GM21786 (cell line): Measurements from ENCODE around the gene MUC5AC.

Experiments used
- ATAC-seq: cut with Tn5 transposase; IDR thresholded peaks from one replicate; pipeline ENCODE4 v1.9.1; 2021; ENCODE audit not compliant: unreplicated experiment

The MUC5AC gene

DNA sequence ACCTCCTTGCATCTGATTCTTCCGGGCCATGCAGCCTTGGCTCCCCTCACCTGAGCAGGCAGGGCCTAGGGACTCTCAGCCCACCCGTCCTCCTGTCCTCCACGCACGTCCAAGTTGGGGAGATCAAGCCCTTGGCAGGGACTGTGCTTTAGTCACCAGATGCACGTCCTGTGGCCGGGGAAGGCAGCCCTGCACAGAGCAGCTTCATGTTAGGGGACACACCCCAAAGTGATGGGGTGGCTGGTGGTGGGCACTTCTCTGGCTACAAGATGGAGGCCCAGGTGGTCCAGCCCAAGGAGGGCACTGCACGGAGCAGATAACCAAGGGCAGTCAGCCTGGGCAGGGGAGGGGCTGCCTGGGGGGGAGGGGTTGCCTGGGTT, 66.3 kb downstream of the MUC5AC start:
- no peak for ATAC-seq

DNA sequence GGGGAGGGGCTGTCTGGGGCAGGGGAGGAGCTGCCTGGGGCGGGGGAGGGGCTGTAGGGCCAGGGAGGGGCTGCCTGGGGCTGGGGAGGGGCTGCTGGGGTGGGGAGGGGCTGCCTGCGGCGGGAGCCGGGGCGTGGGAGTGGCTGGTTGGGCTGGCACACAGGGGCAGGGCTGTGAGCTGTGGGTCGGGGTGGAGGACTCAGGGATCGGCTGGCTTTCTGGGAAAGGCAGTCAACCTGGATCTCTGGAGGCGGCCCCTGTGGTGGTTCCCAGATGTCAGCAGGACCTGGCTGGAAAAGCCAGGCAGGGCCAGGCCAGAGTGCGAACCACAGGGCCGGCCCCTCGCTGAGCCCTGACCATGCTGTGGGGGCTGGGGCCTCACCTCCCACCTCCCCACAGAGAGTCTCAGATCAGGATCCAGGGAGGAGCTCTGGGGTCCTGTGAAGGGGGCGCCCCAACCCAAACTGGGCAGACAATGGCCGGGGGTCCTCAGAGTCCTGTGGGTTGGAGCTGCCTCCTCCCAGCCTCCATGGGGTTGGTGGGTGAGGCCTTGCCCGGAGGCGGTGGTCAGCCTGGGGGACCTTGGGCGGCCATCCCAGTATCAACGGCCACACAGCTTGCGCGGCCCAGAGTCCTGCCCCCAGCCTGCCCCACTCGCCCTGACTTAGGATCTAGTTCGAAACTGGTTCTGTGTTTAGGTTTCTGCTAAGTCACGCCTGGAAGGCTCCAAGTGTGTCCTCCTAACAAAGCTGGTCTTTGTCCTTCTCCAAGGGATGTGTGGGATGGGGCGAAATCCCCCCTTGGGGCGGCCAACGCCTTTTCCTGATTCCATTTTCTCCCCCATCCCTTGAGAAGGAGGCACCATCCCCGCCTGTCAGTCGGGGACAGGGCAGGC, 67.0 kb downstream of the MUC5AC start:
- ATAC-seq, result no peak

GRCh38 chr11:1225386-1226225, 67.9 kb downstream of the MUC5AC start:
- ATAC-seq, result no peak

- ATAC-seq, result no peak
These were observed 68.7 kb downstream of the MUC5AC start for GRCh38 chr11:1226226-1226985.

- ATAC-seq, result no peak
These were observed 69.3 kb downstream of the MUC5AC start for GRCh38 chr11:1226986-1227550.

- no peak for ATAC-seq
These were observed 69.9 kb downstream of the MUC5AC start for GRCh38 chr11:1227551-1228100.

GRCh38 chr11:1228101-1228821, 70.5 kb downstream of the MUC5AC start:
- no peak for ATAC-seq

GRCh38 chr11:1228921-1229451, 71.2 kb downstream of the MUC5AC start:
- no peak for ATAC-seq

DNA sequence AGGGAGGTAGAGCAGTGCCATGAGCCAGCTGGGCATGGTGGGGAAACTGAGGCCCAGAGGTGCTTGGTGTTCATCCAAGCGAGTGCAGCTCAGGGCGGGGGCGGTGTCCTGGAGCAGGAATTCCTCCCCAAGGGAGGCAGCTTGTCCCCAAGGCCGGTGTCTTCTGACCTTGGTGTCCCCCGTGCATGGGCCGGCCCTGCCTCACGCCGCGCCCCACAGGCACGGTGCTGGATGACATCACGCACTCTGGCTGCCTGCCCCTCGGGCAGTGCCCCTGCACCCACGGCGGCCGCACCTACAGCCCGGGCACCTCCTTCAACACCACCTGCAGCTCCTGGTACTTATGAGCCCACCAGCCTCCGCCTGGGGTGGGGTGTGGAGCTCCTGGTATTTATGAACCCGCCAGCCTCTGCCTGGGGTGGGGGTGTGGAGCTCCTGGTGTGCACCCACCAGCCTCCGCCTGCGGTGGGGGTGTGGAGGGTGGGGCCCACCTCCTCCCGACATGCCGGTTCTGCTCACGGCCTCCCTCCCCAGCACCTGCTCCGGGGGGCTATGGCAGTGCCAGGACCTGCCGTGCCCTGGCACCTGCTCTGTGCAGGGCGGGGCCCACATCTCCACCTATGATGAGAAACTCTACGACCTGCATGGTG, 71.8 kb downstream of the MUC5AC start:
- no peak for ATAC-seq

GRCh38 chr11:1230121-1230455, 72.3 kb downstream of the MUC5AC start:
- no peak for ATAC-seq

DNA sequence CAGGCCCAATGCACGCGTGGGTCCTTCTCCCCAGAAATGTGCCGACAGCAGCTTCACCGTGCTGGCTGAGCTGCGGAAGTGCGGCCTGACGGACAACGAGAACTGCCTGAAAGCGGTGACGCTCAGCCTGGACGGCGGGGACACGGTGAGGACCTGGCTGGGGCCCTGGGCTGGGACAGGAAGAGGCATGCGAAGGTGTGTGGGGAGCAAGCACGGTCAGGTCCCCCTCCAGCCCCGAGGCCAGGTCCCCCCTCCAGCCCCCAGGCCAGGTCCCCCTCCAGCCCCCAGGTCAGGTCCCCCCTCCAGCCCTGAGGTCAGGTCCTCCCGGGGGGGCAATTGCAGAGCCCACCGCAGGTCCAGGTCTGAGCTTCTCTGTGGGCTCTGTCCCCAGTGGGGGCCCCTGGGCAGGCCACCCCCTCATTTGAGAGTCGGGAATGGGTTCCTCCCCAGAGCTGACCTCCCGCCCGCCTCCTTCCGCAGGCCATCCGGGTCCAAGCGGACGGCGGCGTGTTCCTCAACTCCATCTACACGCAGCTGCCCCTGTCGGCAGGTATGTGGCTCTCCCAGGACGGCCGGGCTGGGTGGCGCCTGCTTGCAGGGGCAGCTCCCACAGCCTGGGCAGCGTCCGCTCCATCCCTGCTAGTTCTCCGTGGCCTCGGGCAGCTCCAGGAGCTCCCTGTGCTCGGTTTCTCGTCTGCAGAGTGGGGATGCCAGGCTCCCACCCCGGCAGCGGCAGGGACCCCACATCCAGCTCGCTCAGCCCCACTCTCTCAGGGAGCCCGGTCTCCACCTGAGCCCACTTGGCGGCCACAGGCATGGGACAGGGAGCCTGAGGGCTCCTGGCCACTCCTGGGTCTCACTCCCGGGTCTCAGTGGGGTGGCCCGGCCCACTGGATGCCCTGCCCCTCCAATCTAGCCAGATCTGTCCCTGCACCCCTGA, 73.0 kb downstream of the MUC5AC start:
- no peak for ATAC-seq

DNA sequence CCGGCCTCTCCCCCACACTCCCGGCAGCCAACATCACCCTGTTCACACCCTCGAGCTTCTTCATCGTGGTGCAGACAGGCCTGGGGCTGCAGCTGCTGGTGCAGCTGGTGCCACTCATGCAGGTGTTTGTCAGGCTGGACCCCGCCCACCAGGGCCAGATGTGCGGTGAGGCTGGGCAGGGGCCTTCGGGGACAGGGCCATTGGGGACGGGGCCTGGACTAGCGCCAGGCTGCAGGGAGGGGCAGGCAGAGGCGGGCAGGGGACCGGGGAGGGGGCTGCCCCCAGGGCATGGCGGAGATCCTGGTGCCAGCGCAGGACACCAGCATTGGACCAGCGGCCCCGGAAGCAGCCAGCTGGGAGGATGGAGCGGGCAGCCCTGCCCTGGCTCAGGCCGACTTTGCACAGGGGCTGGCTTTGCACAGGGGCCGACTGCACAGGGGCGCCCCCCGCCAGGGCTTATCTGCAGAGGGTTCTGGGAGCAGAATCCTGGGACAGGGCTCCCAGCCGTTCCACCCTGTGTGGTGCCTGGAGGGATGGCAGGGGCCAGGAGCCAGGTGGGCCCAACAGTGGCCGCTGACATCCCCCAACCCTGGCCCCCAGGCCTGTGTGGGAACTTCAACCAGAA, 73.8 kb downstream of the MUC5AC start:
- ATAC-seq, result no peak

DNA sequence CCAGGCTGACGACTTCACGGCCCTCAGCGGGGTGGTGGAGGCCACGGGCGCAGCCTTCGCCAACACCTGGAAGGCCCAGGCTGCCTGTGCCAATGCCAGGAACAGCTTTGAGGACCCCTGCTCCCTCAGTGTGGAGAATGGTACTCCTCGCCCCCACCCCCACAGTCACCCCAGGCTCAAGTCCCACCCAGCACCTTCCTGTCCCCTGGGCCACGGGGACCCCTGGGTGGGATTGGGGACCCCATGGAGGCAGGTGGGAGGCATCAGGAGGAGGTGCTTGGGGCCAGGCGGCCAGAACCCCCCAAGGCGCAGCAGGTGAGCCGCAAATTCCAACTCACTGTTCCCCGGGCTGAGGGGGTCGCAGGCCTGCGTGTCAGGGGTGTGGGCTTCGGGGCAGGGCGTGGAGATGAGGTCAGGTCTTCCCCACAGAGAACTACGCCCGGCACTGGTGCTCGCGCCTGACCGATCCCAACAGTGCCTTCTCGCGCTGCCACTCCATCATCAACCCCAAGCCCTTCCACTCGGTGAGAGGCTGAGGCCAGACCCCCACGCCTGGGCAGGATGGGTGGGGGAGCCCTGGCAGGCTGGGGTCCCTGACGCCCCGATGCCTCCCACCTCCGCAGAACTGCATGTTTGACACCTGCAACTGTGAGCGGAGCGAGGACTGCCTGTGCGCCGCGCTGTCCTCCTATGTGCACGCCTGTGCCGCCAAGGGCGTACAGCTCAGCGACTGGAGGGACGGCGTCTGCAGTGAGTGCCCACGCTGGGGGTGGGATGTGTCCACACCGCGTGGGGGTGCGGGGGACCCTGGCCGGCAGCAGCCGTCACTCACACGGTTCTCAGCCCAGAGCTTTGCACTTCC, 74.5 kb downstream of the MUC5AC start:
- no peak for ATAC-seq

- ATAC-seq, result no peak
These were observed 75.1 kb downstream of the MUC5AC start for GRCh38 chr11:1232883-1233321.

- no peak for ATAC-seq
These were observed 75.7 kb downstream of the MUC5AC start for GRCh38 chr11:1233351-1234053.

DNA sequence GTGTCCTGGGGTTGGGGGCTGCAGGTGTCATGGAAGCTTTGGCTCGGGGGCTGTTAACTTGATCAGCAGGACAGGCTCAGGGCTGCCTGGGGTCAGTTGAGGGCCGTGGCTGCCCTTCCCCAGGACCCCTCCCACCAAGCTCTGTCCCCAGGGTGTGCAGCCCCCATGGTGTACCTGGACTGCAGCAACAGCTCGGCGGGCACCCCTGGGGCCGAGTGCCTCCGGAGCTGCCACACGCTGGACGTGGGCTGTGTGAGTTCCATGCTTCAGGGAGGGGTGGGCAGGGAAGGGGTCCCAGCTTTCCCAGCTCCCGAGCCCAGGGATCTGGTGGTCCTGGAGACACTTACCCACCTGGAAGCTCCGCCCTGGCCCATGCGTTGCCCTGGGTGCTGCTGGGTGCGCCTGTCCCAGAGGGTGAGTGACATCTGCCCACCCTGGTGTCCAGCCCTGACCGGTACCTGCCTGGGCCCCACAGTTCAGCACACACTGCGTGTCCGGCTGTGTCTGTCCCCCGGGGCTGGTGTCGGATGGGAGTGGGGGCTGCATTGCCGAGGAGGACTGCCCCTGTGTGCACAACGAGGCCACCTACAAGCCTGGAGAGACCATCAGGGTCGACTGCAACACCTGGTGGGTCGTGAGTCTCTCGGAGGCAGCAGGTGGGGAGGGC, 76.4 kb downstream of the MUC5AC start:
- no peak for ATAC-seq
